HepG2 (cell line): ENCODE measurements around the gene MRRF. TPM values are rescaled to one million over a fixed set of nuclear protein-coding genes. Genes with fewer than 3 reads are reported as not detected.

Experiments used
- ATAC-seq: fragments of 200-7000 bp; cut with Tn5 transposase; 3 replicates; pipeline ENCODE4 v1.9.1; 2020; ENCODE audit warnings: mild to moderate bottlenecking, moderate library complexity
- BruUV-seq: library from RNA; stranded (reverse); fragments of 400-500 nt; replicated peaks from 2 replicates; lab custom pipeline; 2021; lab: Mats Ljungman, UMichigan
- CTCF ChIA-PET: fragments of 300-600 bp; formaldehyde crosslinking; extraction: SDS; loops from one replicate; lab custom pipeline; 2021; ENCODE audit warnings: low total read pairs, inconsistent platforms, low intra/inter-chr PET ratio; lab: Yijun Ruan, JAX
- POLR2A ChIA-PET: fragments of 350-600 bp; sonication (Branson Sonifier 250); formaldehyde crosslinking; loops from one replicate; lab custom pipeline; 2020; ENCODE audit warnings: antibody characterized with exemption, inconsistent platforms; lab: Yijun Ruan, JAX
- DNase-seq: peaks from one replicate; pipeline ENCODE4 v3.0.0-alpha.2; 2015; ENCODE audit warnings: low spot score
- FAIRE-seq: peaks from 3 replicates; lab custom pipeline; 2011; peaks lifted over from hg19 to GRCh38; lab: Jason Lieb, UNC
- H2AFZ ChIP-seq: one replicate; pipeline ENCODE4 v1.6.1; 2011; ENCODE audit warnings: low read length, inconsistent platforms
- H3K27ac ChIP-seq: fragments of 300-600 bp; 3 replicates; pipeline ENCODE4 v1.8.0; 2011; ENCODE audit warnings: mixed run types, mild to moderate bottlenecking, mixed read lengths, low read length, inconsistent platforms; ENCODE audit not compliant: insufficient read depth; ENCODE audit errors: extremely low read length
- H3K27me3 ChIP-seq, 2 experiments: fragments of 200-600 bp in 1 of 2; 2 replicates in 1 of 2; 3 replicates in 1 of 2; pipeline versions ENCODE4 v1.6.0 to v1.8.0; 2011; ENCODE audit warnings: low read length in 2 of 2, mild to moderate bottlenecking in 2 of 2, moderate library complexity in 2 of 2, inconsistent platforms in 1 of 2; ENCODE audit not compliant: insufficient read depth in 2 of 2, control insufficient read depth in 1 of 2
- H3K36me3 ChIP-seq, 2 experiments: fragments of 200-600 bp in 1 of 2; replicated peaks in 1 of 2; 2 replicates in 1 of 2; 3 replicates in 1 of 2; pipeline versions ENCODE4 v1.5.1 to v1.8.0; 2011; ENCODE audit warnings: low read length in 2 of 2, inconsistent platforms in 1 of 2; ENCODE audit not compliant: insufficient read depth in 2 of 2, control insufficient read depth in 1 of 2
- H3K4me1 ChIP-seq: 2 replicates; pipeline ENCODE4 v1.5.1; 2012; ENCODE audit warnings: low read length, inconsistent platforms; ENCODE audit not compliant: insufficient read depth
- H3K4me2 ChIP-seq: 2 replicates; pipeline ENCODE4 v1.6.0; 2011; ENCODE audit warnings: low read depth, low read length, inconsistent platforms
- H3K4me3 ChIP-seq, 3 experiments: fragments of 200-600 bp in 1 of 3; sonication (generic), shearing (Covaris generic) in 1 of 3; replicated peaks in 1 of 3; 2 replicates each; pipeline ENCODE4 v1.5.1; 2011 to 2016; ENCODE audit warnings: low read length in 3 of 3, inconsistent platforms in 2 of 3, low read depth in 2 of 3, mild to moderate bottlenecking in 2 of 3, control low read depth in 1 of 3, mixed read lengths in 1 of 3; ENCODE audit not compliant: insufficient read depth in 1 of 3
- H3K79me2 ChIP-seq: one replicate; pipeline ENCODE4 v1.6.1; 2011; ENCODE audit warnings: low read length, inconsistent platforms; ENCODE audit not compliant: insufficient read depth
- H3K9ac ChIP-seq: 2 replicates; pipeline ENCODE4 v1.6.0; 2011; ENCODE audit warnings: mild to moderate bottlenecking, low read depth, low read length, inconsistent platforms; ENCODE audit not compliant: insufficient read depth
- H3K9me3 ChIP-seq: 2 replicates; pipeline ENCODE4 v1.5.1; 2012; ENCODE audit warnings: mild to moderate bottlenecking, low read length
- H4K20me1 ChIP-seq: 2 replicates; pipeline ENCODE4 v1.6.0; 2011; ENCODE audit warnings: inconsistent platforms, mild to moderate bottlenecking, low read length, moderate library complexity; ENCODE audit not compliant: insufficient read depth
- CHCHD3 ChIP-seq: sonication (generic); formaldehyde crosslinking; IDR thresholded peaks from 2 replicates; pipeline ENCODE4 v1.8.0; 2022; ENCODE audit warnings: mild to moderate bottlenecking, missing genetic modification reagents, moderate library complexity
- GATAD1 ChIP-seq: IDR thresholded peaks from 2 replicates; pipeline ENCODE4 v1.6.1; 2016; ENCODE audit warnings: missing genetic modification reagents, missing compliant biosample characterization
- RCOR2 ChIP-seq: IDR thresholded peaks from 2 replicates; pipeline ENCODE4 v1.6.1; 2016; ENCODE audit warnings: missing biosample characterization, missing genetic modification reagents
- REL ChIP-seq: sonication (generic); formaldehyde crosslinking; conservative IDR thresholded peaks from 2 replicates; pipeline ENCODE4 v1.8.0; 2022; ENCODE audit warnings: mild to moderate bottlenecking, missing genetic modification reagents, moderate library complexity
- SRSF9 ChIP-seq: fragments of 200-400 bp; formaldehyde crosslinking; IDR thresholded peaks from 2 replicates; pipeline ENCODE4 v1.6.1; 2018; ENCODE audit warnings: borderline replicate concordance, mild to moderate bottlenecking, low read depth, low read length; ENCODE audit not compliant: insufficient read depth, poor library complexity, severe bottlenecking
- in situ Hi-C: cut with HindIII; loops from 2 replicates; pipeline ENCODE4 v1.10.0; 2017; ENCODE audit warnings: low pct_unique_long_range_greater_than_20kb; ENCODE audit not compliant: extremely low pct_ligation_motif_present
- intact Hi-C: fragments of 100-400 bp; cut with micrococcal nuclease; formaldehyde crosslinking; loops from one replicate; pipeline ENCODE4 v1.10.0; 2022; ENCODE audit not compliant: unreplicated experiment
- polyA plus RNA-seq, 8 experiments: library from polyadenylated mRNA; depleted of rRNA in 3 of 8; stranded (reverse) in 7 of 8; unstranded in 1 of 8; fragments of >200 nt; fragmentation: Illumina TruSeq in 4 of 8; extraction: Trizol in 4 of 8; gene quantifications; 2 replicates each; pipeline versions ENCODE4 v1.2.1 to v1.2.3, GENCODE V29; 2011 to 2016; ENCODE audit warnings: low read depth in 4 of 8, missing spikeins in 1 of 8, mixed read lengths in 1 of 8; ENCODE audit not compliant: insufficient read depth in 1 of 8
- total RNA-seq, 5 experiments: library from RNA; depleted of rRNA; stranded (reverse); fragments of >200 nt; fragmentation: Illumina TruSeq; extraction: Trizol; gene quantifications; 2 replicates each; pipeline ENCODE4 v1.2.3, GENCODE V29; 2016; ENCODE audit warnings: low read depth in 1 of 5
- TF ChIP-seq, protein P1 (sequence below), 2 experiments: sonication (generic) in 1 of 2; formaldehyde crosslinking in 1 of 2; IDR thresholded peaks; 2 replicates each; pipeline versions ENCODE4 v1.4.0 to v1.6.1; 2016 to 2020; ENCODE audit warnings: borderline replicate concordance in 1 of 2, low read depth in 1 of 2, mild to moderate bottlenecking in 1 of 2, missing genetic modification reagents in 1 of 2
- TF ChIP-seq, protein P2 (sequence below): IDR thresholded peaks from 2 replicates; pipeline ENCODE4 v1.6.1; 2016; ENCODE audit warnings: low read depth, borderline replicate concordance
- TF ChIP-seq, protein P3 (sequence below): sonication (generic); formaldehyde crosslinking; IDR thresholded peaks from 2 replicates; pipeline ENCODE4 v1.4.0; 2020; ENCODE audit warnings: mild to moderate bottlenecking, missing genetic modification reagents
- TF ChIP-seq, protein P4 (sequence below): sonication (generic); formaldehyde crosslinking; IDR thresholded peaks from 2 replicates; pipeline ENCODE4 v1.4.0; 2020; ENCODE audit warnings: missing genetic modification reagents

Gene MRRF
- total and polyA plus RNA-seq, 2 of the 13 experiments (the other 11 are each of a cell fraction or from before 2014, with no cell fraction given) = 37.3 to 44.3 TPM

DNA sequence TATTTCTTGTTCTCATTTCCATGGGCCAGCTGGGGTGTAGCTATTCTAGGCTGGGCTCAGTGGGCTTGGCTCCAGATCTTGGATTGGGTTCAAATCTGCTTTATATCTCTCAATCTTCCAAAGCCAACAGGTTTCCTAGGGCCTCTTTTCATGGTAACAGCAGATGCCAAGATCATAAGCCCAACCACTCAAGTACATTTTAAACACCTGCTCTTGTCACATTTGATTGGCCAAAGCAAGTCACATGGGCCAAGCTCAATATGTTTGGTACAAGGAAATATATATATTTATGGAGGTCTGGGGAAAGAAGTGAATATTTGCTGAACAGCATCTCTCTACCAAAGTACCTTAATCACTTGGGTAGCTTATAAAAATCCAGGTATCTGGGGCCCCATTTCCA is 49.5 kb downstream of the MRRF start:
- FAIRE-seq = no peak
- BruUV-seq = TSS peak; percentile 25
- H3K9me3 ChIP-seq = no peaks in the 10 kb centered on the region
- in situ Hi-C loops = no loop called here
- H3K4me3 ChIP-seq = no peak overlapping the region
- no peaks in the 10 kb centered on the region for H4K20me1 ChIP-seq
- H2AFZ ChIP-seq = no peak overlapping the region
- H3K4me2 ChIP-seq = no peak overlapping the region
- no peak for TF ChIP-seq SRSF9
- TF ChIP-seq RCOR2 (CRISPR knock-in tag) = no peak
- no peak for TF ChIP-seq REL (CRISPR knock-in tag)
- no peak for TF ChIP-seq GATAD1 (CRISPR knock-in tag)
- TF ChIP-seq, protein P1, sequence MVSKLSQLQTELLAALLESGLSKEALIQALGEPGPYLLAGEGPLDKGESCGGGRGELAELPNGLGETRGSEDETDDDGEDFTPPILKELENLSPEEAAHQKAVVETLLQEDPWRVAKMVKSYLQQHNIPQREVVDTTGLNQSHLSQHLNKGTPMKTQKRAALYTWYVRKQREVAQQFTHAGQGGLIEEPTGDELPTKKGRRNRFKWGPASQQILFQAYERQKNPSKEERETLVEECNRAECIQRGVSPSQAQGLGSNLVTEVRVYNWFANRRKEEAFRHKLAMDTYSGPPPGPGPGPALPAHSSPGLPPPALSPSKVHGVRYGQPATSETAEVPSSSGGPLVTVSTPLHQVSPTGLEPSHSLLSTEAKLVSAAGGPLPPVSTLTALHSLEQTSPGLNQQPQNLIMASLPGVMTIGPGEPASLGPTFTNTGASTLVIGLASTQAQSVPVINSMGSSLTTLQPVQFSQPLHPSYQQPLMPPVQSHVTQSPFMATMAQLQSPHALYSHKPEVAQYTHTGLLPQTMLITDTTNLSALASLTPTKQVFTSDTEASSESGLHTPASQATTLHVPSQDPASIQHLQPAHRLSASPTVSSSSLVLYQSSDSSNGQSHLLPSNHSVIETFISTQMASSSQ (IDR thresholded peaks at IDR 0.05; ENCODE audit: low read depth) = no peak
- TF ChIP-seq, protein P1 (CRISPR knock-in tag; IDR thresholded peaks at IDR 0.05; ENCODE audit: borderline replicate concordance) = no peak
- TF ChIP-seq CHCHD3 (CRISPR knock-in tag) = no peak
- TF ChIP-seq, protein P2, sequence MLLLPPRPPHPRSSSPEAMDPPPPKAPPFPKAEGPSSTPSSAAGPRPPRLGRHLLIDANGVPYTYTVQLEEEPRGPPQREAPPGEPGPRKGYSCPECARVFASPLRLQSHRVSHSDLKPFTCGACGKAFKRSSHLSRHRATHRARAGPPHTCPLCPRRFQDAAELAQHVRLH (CRISPR knock-in tag) = no peak
- TF ChIP-seq, protein P3, sequence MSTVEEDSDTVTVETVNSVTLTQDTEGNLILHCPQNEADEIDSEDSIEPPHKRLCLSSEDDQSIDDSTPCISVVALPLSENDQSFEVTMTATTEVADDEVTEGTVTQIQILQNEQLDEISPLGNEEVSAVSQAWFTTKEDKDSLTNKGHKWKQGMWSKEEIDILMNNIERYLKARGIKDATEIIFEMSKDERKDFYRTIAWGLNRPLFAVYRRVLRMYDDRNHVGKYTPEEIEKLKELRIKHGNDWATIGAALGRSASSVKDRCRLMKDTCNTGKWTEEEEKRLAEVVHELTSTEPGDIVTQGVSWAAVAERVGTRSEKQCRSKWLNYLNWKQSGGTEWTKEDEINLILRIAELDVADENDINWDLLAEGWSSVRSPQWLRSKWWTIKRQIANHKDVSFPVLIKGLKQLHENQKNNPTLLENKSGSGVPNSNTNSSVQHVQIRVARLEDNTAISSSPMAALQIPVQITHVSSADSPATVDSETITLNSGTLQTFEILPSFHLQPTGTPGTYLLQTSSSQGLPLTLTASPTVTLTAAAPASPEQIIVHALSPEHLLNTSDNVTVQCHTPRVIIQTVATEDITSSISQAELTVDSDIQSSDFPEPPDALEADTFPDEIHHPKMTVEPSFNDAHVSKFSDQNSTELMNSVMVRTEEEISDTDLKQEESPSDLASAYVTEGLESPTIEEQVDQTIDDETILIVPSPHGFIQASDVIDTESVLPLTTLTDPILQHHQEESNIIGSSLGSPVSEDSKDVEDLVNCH (CRISPR knock-in tag) = no peak
- TF ChIP-seq, protein P4, sequence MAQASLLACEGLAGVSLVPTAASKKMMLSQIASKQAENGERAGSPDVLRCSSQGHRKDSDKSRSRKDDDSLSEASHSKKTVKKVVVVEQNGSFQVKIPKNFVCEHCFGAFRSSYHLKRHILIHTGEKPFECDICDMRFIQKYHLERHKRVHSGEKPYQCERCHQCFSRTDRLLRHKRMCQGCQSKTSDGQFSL (CRISPR knock-in tag) = no peak
- peaks cover 12 to 55% of the 10 kb centered on the region in 2 experiments for H3K36me3 ChIP-seq
- ATAC-seq = no peak
- CTCF ChIA-PET = no interaction called here
- H3K27ac ChIP-seq = no peak overlapping the region
- POLR2A ChIA-PET = no interaction called here
- intact Hi-C loops = no loop called here
- H3K79me2 ChIP-seq = no peaks in the 10 kb centered on the region
- H3K9ac ChIP-seq = no peak overlapping the region
- DNase-seq = no peak
- no peaks in the 10 kb centered on the region for H3K27me3 ChIP-seq
- H3K4me1 ChIP-seq = no peaks in the 10 kb centered on the region
